Measurements from ENCODE around the gene SYCE3. TPM values are rescaled to one million over a fixed set of nuclear protein-coding genes. Genes with fewer than 3 reads are reported as not detected.
A peak's percentile ranks its signal among the peaks of the same experiment; 100 is the strongest.

The SYCE3 gene
- total RNA-seq, 2 donors from 2014 or later: not detected

- DNase-seq: no peak
- peaks cover 45% of the 10 kb centered on the region for H3K27me3 ChIP-seq
- H3K36me3 ChIP-seq: no peaks in the 10 kb centered on the region
- intact Hi-C loops (cut with DNase I): no loop called here
- TF ChIP-seq, protein P1, sequence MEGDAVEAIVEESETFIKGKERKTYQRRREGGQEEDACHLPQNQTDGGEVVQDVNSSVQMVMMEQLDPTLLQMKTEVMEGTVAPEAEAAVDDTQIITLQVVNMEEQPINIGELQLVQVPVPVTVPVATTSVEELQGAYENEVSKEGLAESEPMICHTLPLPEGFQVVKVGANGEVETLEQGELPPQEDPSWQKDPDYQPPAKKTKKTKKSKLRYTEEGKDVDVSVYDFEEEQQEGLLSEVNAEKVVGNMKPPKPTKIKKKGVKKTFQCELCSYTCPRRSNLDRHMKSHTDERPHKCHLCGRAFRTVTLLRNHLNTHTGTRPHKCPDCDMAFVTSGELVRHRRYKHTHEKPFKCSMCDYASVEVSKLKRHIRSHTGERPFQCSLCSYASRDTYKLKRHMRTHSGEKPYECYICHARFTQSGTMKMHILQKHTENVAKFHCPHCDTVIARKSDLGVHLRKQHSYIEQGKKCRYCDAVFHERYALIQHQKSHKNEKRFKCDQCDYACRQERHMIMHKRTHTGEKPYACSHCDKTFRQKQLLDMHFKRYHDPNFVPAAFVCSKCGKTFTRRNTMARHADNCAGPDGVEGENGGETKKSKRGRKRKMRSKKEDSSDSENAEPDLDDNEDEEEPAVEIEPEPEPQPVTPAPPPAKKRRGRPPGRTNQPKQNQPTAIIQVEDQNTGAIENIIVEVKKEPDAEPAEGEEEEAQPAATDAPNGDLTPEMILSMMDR (IDR thresholded peaks at IDR 0.05): no peak
- H3K9me3 ChIP-seq: no peaks in the 10 kb centered on the region
- H3K4me3 ChIP-seq: no peak overlapping the region
- H3K27ac ChIP-seq: no peak overlapping the region
- no peaks in the 10 kb centered on the region for H3K4me1 ChIP-seq
- H3K9ac ChIP-seq (ENCODE audit: low read depth in 2 of 2, low read length in 2 of 2): no peak overlapping the region
These were observed 39.6 kb upstream of the SYCE3 start for GRCh38 chr22:50602338-50602700.

DNA sequence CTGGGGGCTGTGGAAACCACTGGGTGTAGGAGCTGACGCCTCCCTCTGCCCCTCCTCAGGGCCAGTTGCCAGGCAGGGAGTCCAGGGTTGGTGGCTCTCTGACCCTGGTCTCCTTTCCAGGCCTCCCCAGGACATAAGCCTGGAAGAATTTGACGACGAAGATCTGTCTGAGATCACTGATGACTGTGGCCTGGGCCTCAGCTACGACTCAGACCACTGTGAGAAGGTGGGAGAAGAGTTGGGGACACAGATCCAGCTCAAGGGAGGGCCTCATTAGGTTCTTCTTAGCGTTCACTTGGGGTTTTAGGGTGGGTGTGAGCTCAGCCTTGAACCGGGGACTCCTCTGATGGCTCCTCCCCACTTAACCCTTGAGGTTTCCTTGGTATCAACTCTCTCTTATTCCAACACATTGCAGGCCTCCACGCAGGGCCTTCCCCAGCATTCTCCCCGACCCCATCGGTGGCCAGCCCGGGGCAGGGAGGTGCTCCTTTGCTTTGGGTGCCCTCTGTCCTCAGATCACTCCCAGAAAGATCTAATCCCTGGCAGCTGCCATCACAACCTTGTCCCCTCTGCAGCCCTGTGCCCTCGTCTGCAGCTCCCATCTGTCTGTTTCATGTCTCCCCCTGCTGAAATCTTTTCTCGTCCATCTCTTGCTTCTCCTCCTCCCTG lies 39.1 kb upstream of the SYCE3 start:
- H3K9ac ChIP-seq (ENCODE audit: low read depth in 2 of 2, low read length in 2 of 2): no peak overlapping the region
- no peaks in the 10 kb centered on the region for H3K9me3 ChIP-seq
- TF ChIP-seq, protein P1 (IDR thresholded peaks at IDR 0.05): no peak
- no peak for DNase-seq
- intact Hi-C loops (cut with DNase I): no loop called here
- no peaks in the 10 kb centered on the region for H3K4me1 ChIP-seq
- H3K4me3 ChIP-seq: no peak overlapping the region
- no peaks in the 10 kb centered on the region for H3K36me3 ChIP-seq
- H3K27me3 ChIP-seq: peaks cover 45% of the 10 kb centered on the region
- H3K27ac ChIP-seq: no peak overlapping the region

DNA sequence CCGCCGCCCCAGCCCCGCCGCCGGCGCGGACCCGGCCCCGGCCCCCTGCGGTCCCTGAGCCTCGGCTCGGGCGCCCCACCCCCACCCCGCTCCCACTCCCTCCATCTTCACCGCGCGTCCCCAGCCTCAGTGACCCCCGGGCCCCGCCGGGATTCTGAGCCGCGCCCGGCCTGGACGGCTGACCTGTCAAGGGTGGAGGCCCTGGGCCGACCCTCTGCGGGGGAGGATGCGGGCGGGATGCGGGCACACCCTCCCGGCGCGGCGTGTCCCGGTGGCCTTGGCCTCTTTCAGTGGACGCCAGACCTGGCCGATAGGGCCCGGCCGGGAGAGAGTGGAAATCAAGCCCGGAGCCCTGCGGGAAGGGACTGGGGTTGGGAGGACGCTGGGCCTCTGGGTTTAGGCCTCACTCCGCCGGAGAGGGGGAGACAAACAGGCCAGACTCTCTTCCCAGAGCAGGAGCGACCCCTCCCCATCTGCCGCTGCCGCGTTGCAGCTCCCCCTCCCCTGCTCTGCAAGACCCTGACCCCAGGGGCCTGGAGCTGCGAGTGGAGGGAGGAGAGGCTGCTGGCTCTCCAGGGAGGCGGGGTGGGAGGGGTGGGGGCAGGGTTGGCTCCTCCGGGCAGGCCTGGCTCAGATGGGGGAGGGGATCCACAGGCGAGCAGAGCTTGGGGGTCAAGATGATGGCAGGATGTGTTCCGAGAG lies 38.4 kb upstream of the SYCE3 start:
- intact Hi-C loops (cut with DNase I): no loop called here
- H3K36me3 ChIP-seq: no peaks in the 10 kb centered on the region
- H3K4me1 ChIP-seq: no peaks in the 10 kb centered on the region
- H3K9me3 ChIP-seq: no peaks in the 10 kb centered on the region
- no peak overlapping the region for H3K4me3 ChIP-seq
- H3K27me3 ChIP-seq: peaks cover 45% of the 10 kb centered on the region
- H3K27ac ChIP-seq: no peak overlapping the region
- TF ChIP-seq, protein P1 (IDR thresholded peaks at IDR 0.05): no peak
- H3K9ac ChIP-seq (ENCODE audit: low read depth in 2 of 2, low read length in 2 of 2): no peak overlapping the region
- DNase-seq: no peak

DNA sequence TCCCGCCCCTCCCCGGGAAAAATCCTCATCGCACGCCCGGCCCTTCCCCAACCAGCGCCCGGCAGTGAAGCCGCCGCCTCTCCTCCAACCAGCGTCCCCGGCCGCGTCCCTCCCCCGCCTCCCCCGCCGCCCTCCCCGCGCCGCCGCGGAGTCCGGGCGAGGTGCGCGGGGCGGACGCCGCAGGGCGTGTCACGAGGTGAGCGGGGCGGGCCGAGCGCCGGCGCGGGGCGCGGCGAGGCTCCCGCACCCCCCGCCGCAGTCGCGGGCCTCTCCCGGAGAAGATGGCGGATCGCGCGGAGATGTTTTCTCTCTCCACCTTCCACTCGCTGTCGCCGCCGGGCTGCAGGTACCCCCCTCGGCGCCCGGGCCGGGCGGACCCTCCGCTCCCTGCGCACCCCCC lies 37.8 kb upstream of the SYCE3 start, which contains the start of gene MAPK8IP2:
Gene MAPK8IP2 (plus strand): TSS at position 256 of the 400 bp plus-strand sequence. CDS start 26 bp downstream, at position 282.
- intact Hi-C loops (cut with DNase I): no loop called here
- H3K9ac ChIP-seq (ENCODE audit: low read depth in 2 of 2, low read length in 2 of 2): no peak within 1 kb of the TSS
- H3K27me3 ChIP-seq: peaks cover 45% of the 10 kb centered on the region
- H3K36me3 ChIP-seq: no peaks in the 10 kb centered on the region
- H3K27ac ChIP-seq: no peak within 1 kb of the TSS
- DNase-seq: no peak
- H3K4me3 ChIP-seq: peak within 1 kb of the TSS; percentile 34
- TF ChIP-seq, protein P1 (IDR thresholded peaks at IDR 0.05): no peak
- H3K4me1 ChIP-seq: no peaks in the 10 kb centered on the region
- H3K9me3 ChIP-seq: no peaks in the 10 kb centered on the region

DNA sequence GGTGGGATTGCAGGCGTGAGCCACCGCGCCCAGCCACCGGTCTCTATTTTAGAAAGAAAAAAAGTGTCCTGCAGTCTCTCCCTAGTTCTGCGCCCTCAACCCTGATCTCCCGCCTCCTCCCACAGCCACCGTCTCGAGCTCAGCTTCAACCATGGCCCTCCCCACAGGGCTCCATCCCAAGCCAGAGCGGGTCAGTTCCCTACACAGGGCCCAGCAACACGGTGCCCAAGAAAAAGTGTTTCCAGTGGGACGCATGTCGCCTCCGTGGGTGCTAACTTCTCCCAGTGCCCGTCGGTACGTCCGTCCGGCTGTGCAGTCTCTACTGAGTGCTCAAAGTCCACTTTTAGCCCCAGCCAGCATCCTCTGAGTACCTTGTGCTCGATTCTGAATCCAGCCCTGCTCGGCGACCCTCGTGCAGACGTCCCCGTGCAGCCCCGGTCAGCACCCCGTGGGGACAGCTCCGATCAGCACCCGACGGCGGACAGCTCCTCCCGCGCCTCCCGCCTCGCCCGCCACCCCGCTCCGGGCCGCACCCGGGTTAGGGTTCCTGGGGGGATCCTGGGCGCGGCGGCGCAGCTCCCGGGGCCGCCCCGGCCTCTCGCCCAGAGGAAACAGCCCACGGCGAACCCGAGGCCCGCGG lies 37.2 kb upstream of the SYCE3 start:
- intact Hi-C loops (cut with DNase I): no loop called here
- Histone ChIP-seq H3K27ac (no peak overlapping the region), H3K4me1 (no peaks in the 10 kb centered on the region), H3K9me3 (no peaks in the 10 kb centered on the region), H3K4me3 (peak overlapping the region; percentile 34), H3K9ac (ENCODE audit: low read depth in 2 of 2, low read length in 2 of 2) (no peak overlapping the region), H3K27me3 (peaks cover 45% of the 10 kb centered on the region), H3K36me3 (no peaks in the 10 kb centered on the region)
- peak; percentile 51 for DNase-seq
- TF ChIP-seq, protein P1 (IDR thresholded peaks at IDR 0.05): no peak

Data from colonic mucosa (tissue), 4 donors.